GM19372 (cell line): ENCODE measurements around the gene PCDHGB1.
"Not testable (repeated sequence)": the region's sequence is repeated elsewhere in the genome, so short reads cannot be mapped to it uniquely, and the experiment has no call there.

Source experiments
- ATAC-seq: cut with Tn5 transposase; IDR thresholded peaks from one replicate; pipeline ENCODE4 v1.9.1; 2021; ENCODE audit warnings: mild to moderate bottlenecking, low read depth, moderate library complexity; ENCODE audit not compliant: unreplicated experiment

PCDHGB1 gene

GRCh38 chr5:141343953-141344463, 5.9 kb upstream of the PCDHGB1 start:
- no peak for ATAC-seq

GRCh38 chr5:141345327-141345726, 4.6 kb upstream of the PCDHGB1 start:
- no peak for ATAC-seq

GRCh38 chr5:141346017-141346416, 3.9 kb upstream of the PCDHGB1 start:
- not testable (repeated sequence) for ATAC-seq

- ATAC-seq = no peak
These were observed 1.7 kb downstream of the PCDHGB1 start for GRCh38 chr5:141351591-141351990.

GRCh38 chr5:141354900-141355469, 5.1 kb downstream of the PCDHGB1 start, which contains the start of gene PCDHGA4:
Gene PCDHGA4, plus strand, starts transcription at chr5:141355021. Its CDS starts 87 bp downstream, at chr5:141355108.
- no peak for ATAC-seq

- ATAC-seq = no peak
These were observed 5.7 kb downstream of the PCDHGB1 start for GRCh38 chr5:141355641-141356040.

GRCh38 chr5:141356133-141356532, 6.2 kb downstream of the PCDHGB1 start:
- ATAC-seq = no peak

- no peak for ATAC-seq
These were observed 7.1 kb downstream of the PCDHGB1 start for GRCh38 chr5:141356950-141357349.

- no peak for ATAC-seq
These were observed 10.0 kb downstream of the PCDHGB1 start, which contains the start of gene PCDHGB2 for GRCh38 chr5:141359790-141360426. Gene PCDHGB2, plus strand, starts transcription at chr5:141359994. Its CDS starts 142 bp downstream, at chr5:141360136.

- ATAC-seq = no peak
These were observed 10.8 kb downstream of the PCDHGB1 start for GRCh38 chr5:141360685-141361084.

GRCh38 chr5:141362719-141363118, 12.8 kb downstream of the PCDHGB1 start:
- no peak for ATAC-seq

- no peak for ATAC-seq
These were observed 14.2 kb downstream of the PCDHGB1 start, which contains the start of gene PCDHGA5 for GRCh38 chr5:141363952-141364660. Gene PCDHGA5, plus strand, starts transcription at chr5:141364162. Its CDS starts 169 bp downstream, at chr5:141364331.

GRCh38 chr5:141366016-141366896, 16.4 kb downstream of the PCDHGB1 start:
- no peak for ATAC-seq

GRCh38 chr5:141369994-141370848, 20.3 kb downstream of the PCDHGB1 start, which contains the start of gene PCDHGB3:
Gene PCDHGB3, plus strand, starts transcription at chr5:141370242. Its CDS starts 153 bp downstream, at chr5:141370395.
- no peak for ATAC-seq

- ATAC-seq = no peak
These were observed 21.9 kb downstream of the PCDHGB1 start for GRCh38 chr5:141371572-141372475.

GRCh38 chr5:141373673-141374317, 23.9 kb downstream of the PCDHGB1 start, which contains the start of gene PCDHGA6:
Gene PCDHGA6, plus strand, starts transcription at chr5:141373891. Its CDS starts 193 bp downstream, at chr5:141374084.
- ATAC-seq = no peak

- no peak for ATAC-seq
These were observed 24.7 kb downstream of the PCDHGB1 start for GRCh38 chr5:141374627-141375026.
